ENCODE results near the gene TMEM11.

TMEM11 gene

GRCh38 chr17:21162394-21162775 lies 51.6 kb downstream of the TMEM11 start:
- no peak overlapping the region for H3K4me3 ChIP-seq (replicated peaks; ENCODE audit: low read depth, low read length)
- no peak for DNase-seq (ENCODE audit: low read depth)
- TF ChIP-seq CTCF (IDR thresholded peaks at IDR 0.05; ENCODE audit: low read length, missing control alignments) = no peak

- no peak for TF ChIP-seq CTCF (IDR thresholded peaks at IDR 0.05; ENCODE audit: low read length, missing control alignments)
- no peak overlapping the region for H3K4me3 ChIP-seq (replicated peaks; ENCODE audit: low read depth, low read length)
- DNase-seq (ENCODE audit: low read depth) = peak; percentile 72
Measured at GRCh38 chr17:21161498-21162393, 52.2 kb downstream of the TMEM11 start.

- no peak for TF ChIP-seq CTCF (IDR thresholded peaks at IDR 0.05; ENCODE audit: low read length, missing control alignments)
- peak; percentile 21 for DNase-seq (ENCODE audit: low read depth)
- no peak overlapping the region for H3K4me3 ChIP-seq (replicated peaks; ENCODE audit: low read depth, low read length)
Measured at GRCh38 chr17:21160401-21160800, 53.6 kb downstream of the TMEM11 start.

- DNase-seq (ENCODE audit: low read depth) = no peak
- TF ChIP-seq CTCF (IDR thresholded peaks at IDR 0.05; ENCODE audit: low read length, missing control alignments) = no peak
- no peak overlapping the region for H3K4me3 ChIP-seq (replicated peaks; ENCODE audit: low read depth, low read length)
Measured at GRCh38 chr17:21157586-21158370, 56.2 kb downstream of the TMEM11 start.

GRCh38 chr17:21152731-21153130 lies 61.2 kb downstream of the TMEM11 start:
- TF ChIP-seq CTCF (IDR thresholded peaks at IDR 0.05; ENCODE audit: low read length, missing control alignments) = no peak
- DNase-seq (ENCODE audit: low read depth) = no peak
- no peak overlapping the region for H3K4me3 ChIP-seq (replicated peaks; ENCODE audit: low read depth, low read length)

- no peak for TF ChIP-seq CTCF (IDR thresholded peaks at IDR 0.05; ENCODE audit: low read length, missing control alignments)
- no peak overlapping the region for H3K4me3 ChIP-seq (replicated peaks; ENCODE audit: low read depth, low read length)
- no peak for DNase-seq (ENCODE audit: low read depth)
Measured at GRCh38 chr17:21149621-21150020, 64.3 kb downstream of the TMEM11 start.

All from fibroblast of pulmonary artery (primary cell).